Osteoblast (primary cell): ENCODE data around the gene AKNAD1. TPM values are rescaled to one million over a fixed set of nuclear protein-coding genes. Genes with fewer than 3 reads are reported as not detected.
A peak's percentile ranks its signal among the peaks of the same experiment; 100 is the strongest.

Experiments
- DNase-seq: peaks from one replicate; pipeline ENCODE4 v3.0.0; 2011; ENCODE audit warnings: low spot score, mixed read lengths; ENCODE audit not compliant: insufficient read length; ENCODE audit errors: missing footprints
- H2AFZ ChIP-seq: 2 replicates; pipeline ENCODE4 v1.6.0; 2011; ENCODE audit warnings: mild to moderate bottlenecking, low read length
- H3K27ac ChIP-seq: 2 replicates; pipeline ENCODE4 v1.5.1; 2011; ENCODE audit warnings: mild to moderate bottlenecking, low read depth, low read length, moderate library complexity
- H3K27me3 ChIP-seq: 2 replicates; pipeline ENCODE4 v1.6.0; 2012; ENCODE audit warnings: mild to moderate bottlenecking, control low read depth, inconsistent platforms, low read length, moderate library complexity; ENCODE audit not compliant: insufficient read depth
- H3K36me3 ChIP-seq: 2 replicates; pipeline ENCODE4 v1.5.1; 2011; ENCODE audit warnings: mild to moderate bottlenecking, low read length, control low read depth, moderate library complexity; ENCODE audit not compliant: insufficient read depth
- H3K4me1 ChIP-seq: 2 replicates; pipeline ENCODE4 v1.5.1; 2011; ENCODE audit warnings: mild to moderate bottlenecking, low read length, control low read depth, moderate library complexity; ENCODE audit not compliant: insufficient read depth
- H3K4me2 ChIP-seq: 2 replicates; pipeline ENCODE4 v1.6.0; 2011; ENCODE audit warnings: mild to moderate bottlenecking, low read length; ENCODE audit not compliant: insufficient read depth
- H3K4me3 ChIP-seq: fragments of 200-600 bp; sonication (generic); 3 replicates; pipeline ENCODE4 v1.5.1; 2012; ENCODE audit warnings: mild to moderate bottlenecking, low read length, inconsistent platforms; ENCODE audit not compliant: insufficient read depth
- H3K79me2 ChIP-seq: 2 replicates; pipeline ENCODE4 v1.6.0; 2012; ENCODE audit warnings: mild to moderate bottlenecking, low read length, control low read depth, inconsistent platforms; ENCODE audit not compliant: insufficient read depth
- H3K9me3 ChIP-seq: 2 replicates; pipeline ENCODE4 v1.5.1; 2011; ENCODE audit warnings: low read depth, low read length, control low read depth
- H4K20me1 ChIP-seq: 2 replicates; pipeline ENCODE4 v1.6.0; 2012; ENCODE audit warnings: mild to moderate bottlenecking, low read length, control low read depth; ENCODE audit not compliant: insufficient read depth
- CTCF ChIP-seq: IDR thresholded peaks from 2 replicates; pipeline ENCODE4 v1.5.1; 2011; ENCODE audit warnings: mild to moderate bottlenecking, low read depth, low read length, moderate library complexity; ENCODE audit errors: extremely low read depth
- total RNA-seq: library from RNA; depleted of rRNA; stranded (reverse); fragments of >200 nt; gene quantifications from 2 replicates; pipeline ENCODE4 v1.2.3, GENCODE V29; 2012

AKNAD1 gene
- total RNA-seq, 1 donor, result not detected

GRCh38 chr1:108817811-108818210, 39.1 kb downstream of the AKNAD1 start:
- Histone ChIP-seq H3K4me3 (no peak overlapping the region), H3K4me1 (peaks cover 32% of the 10 kb centered on the region), H2AFZ (no peak overlapping the region), H3K79me2 (no peaks in the 10 kb centered on the region), H3K27me3 (no peaks in the 10 kb centered on the region), H3K9me3 (no peaks in the 10 kb centered on the region), H4K20me1 (no peaks in the 10 kb centered on the region), H3K4me2 (no peak overlapping the region), H3K36me3 (no peaks in the 10 kb centered on the region), H3K27ac (peak overlapping the region; percentile 39)
- TF ChIP-seq CTCF, result no peak
- DNase-seq, result no peak

DNA sequence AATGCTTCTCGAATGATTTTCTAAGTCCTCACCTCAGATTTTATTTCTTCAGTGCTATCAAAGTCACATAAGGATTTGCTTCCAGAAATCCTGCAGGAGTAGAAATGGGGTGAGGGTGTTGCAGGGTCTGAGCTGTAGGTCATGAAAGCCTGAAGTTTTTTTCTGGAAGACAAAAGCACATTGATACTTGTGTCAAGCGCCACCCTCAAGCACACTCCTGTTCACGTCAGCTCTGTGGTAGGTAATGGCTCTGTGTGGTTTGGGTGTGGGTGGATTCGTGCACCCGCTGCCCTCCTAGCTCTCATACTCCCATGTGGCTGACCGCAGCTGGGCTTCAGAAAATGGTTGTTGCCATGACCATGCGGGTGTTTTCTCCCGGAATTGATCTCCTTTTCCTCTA, 39.9 kb downstream of the AKNAD1 start:
- no peak for TF ChIP-seq CTCF
- Histone ChIP-seq H3K36me3 (no peaks in the 10 kb centered on the region), H3K4me2 (peak overlapping the region; percentile 83), H2AFZ (peak overlapping the region; percentile 70), H3K4me1 (peaks cover 32% of the 10 kb centered on the region), H3K79me2 (no peaks in the 10 kb centered on the region), H3K27me3 (no peaks in the 10 kb centered on the region), H4K20me1 (no peaks in the 10 kb centered on the region), H3K27ac (peak overlapping the region; percentile 99), H3K4me3 (peak overlapping the region; percentile 62), H3K9me3 (no peaks in the 10 kb centered on the region)
- peak; percentile 79 for DNase-seq

- Histone ChIP-seq H3K4me3 (peak overlapping the region; percentile 62), H3K9me3 (no peaks in the 10 kb centered on the region), H3K79me2 (no peaks in the 10 kb centered on the region), H2AFZ (peak overlapping the region; percentile 70), H3K27ac (peak overlapping the region; percentile 99), H3K36me3 (peaks cover 7% of the 10 kb centered on the region), H3K4me1 (peaks cover 32% of the 10 kb centered on the region), H3K27me3 (no peaks in the 10 kb centered on the region), H4K20me1 (no peaks in the 10 kb centered on the region), H3K4me2 (peak overlapping the region; percentile 83)
- no peak for TF ChIP-seq CTCF
- peak; percentile 82 for DNase-seq
Observed at GRCh38 chr1:108816049-108816893, 40.6 kb downstream of the AKNAD1 start.

- Histone ChIP-seq H3K9me3 (no peaks in the 10 kb centered on the region), H3K4me2 (peak overlapping the region; percentile 83), H3K4me1 (peaks cover 32% of the 10 kb centered on the region), H3K36me3 (peaks cover 10% of the 10 kb centered on the region), H3K27ac (peak overlapping the region; percentile 99), H3K27me3 (no peaks in the 10 kb centered on the region), H2AFZ (no peak overlapping the region), H3K4me3 (no peak overlapping the region), H3K79me2 (no peaks in the 10 kb centered on the region), H4K20me1 (no peaks in the 10 kb centered on the region)
- DNase-seq, result no peak
- no peak for TF ChIP-seq CTCF
Observed at GRCh38 chr1:108815566-108815965, 41.3 kb downstream of the AKNAD1 start.
